ENCODE results near the gene ERICH3. TPM values are rescaled to one million over a fixed set of nuclear protein-coding genes. Genes with fewer than 3 reads are reported as not detected.
A peak's percentile ranks its signal among the peaks of the same experiment; 100 is the strongest.

ERICH3 gene
- total RNA-seq, 1 donor, result not detected

DNA sequence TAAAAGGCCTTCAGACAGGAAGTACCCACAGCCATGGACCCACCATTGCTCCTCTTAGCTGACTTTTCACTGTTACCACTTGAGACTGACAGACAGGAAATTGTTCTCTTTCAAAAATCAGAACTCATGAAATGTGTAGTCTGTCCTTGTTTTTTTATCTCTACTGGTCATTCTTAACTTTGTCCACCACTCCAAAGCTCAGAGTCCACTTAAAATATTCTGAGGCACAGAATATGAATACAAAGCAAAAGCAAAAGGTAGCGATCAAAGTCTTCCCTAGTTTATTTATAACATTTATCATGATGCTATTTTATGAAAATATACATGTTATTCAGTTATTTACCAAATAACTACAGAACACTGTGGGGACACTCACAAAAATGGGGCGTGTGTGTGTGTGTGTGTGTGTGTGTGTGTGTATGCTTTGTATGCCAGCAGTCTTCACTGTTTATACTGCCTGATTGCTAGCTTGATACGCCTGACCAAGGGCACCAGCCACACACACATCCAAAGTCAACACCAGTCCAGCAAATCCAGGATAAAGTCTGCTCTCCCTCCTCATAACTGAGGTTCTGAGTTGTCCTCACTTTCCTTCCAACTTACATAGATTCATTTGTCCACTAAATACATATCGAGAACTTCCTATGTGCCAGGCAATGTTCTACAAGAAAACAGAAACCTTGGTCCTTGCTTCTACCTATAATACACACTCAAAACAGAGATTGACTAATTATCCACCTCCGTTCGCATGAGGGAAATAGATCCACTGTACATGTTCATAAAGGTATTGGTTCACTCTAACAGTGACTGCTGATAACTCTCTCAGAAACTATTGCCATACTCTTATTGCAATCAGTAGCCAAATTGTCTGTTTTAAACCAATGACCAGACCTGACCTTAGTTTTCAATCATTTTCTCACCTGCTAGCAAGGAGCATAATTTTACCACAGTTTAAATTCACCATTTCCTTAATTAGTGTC lies 79.4 kb downstream of the ERICH3 start:
- TF ChIP-seq, protein P1, sequence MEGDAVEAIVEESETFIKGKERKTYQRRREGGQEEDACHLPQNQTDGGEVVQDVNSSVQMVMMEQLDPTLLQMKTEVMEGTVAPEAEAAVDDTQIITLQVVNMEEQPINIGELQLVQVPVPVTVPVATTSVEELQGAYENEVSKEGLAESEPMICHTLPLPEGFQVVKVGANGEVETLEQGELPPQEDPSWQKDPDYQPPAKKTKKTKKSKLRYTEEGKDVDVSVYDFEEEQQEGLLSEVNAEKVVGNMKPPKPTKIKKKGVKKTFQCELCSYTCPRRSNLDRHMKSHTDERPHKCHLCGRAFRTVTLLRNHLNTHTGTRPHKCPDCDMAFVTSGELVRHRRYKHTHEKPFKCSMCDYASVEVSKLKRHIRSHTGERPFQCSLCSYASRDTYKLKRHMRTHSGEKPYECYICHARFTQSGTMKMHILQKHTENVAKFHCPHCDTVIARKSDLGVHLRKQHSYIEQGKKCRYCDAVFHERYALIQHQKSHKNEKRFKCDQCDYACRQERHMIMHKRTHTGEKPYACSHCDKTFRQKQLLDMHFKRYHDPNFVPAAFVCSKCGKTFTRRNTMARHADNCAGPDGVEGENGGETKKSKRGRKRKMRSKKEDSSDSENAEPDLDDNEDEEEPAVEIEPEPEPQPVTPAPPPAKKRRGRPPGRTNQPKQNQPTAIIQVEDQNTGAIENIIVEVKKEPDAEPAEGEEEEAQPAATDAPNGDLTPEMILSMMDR (IDR thresholded peaks at IDR 0.05; ENCODE audit: insufficient read depth, low read depth, low read length), result no peak
- H3K4me3 ChIP-seq (ENCODE audit: low read depth, low read length), result no peak overlapping the region
- DNase-seq (ENCODE audit: low read depth), result no peak

DNA sequence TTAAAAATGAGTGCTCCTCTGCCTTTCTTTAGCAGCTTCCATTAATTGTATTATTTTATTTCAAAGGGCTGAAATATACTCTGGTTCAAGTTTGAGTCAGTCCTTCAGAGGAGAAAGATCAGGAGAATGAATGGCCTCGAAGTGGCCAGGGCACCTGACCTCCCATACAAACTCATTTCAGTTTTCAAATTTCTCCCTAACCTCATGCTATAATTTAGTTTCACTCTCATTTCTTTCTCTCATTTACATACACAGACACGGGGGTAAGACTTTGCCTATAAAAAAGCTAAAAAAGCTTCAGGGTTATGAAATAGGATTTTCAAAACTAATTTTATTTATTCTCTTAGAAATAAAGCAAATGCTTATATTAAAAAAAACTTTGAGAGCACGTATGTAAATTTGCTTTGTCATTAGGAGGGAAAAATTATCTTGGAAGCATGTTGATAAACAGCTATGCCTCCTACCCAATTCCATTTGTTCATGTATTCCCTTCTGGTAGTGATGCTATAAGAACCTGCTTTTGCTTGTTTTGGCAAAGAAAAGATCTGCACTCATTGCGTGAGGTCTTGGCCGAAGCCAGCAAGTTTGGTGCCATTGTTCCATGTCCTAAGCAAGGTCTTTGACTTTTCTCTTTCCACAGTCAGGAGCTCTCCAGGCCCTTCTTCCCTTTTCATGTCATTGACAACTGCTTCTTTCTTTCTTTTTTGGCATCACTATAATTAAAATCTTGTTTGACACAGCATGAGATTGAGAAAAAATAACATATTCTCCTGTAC lies 80.8 kb downstream of the ERICH3 start:
- no peak overlapping the region for H3K4me3 ChIP-seq (ENCODE audit: low read depth, low read length)
- no peak for DNase-seq (ENCODE audit: low read depth)
- TF ChIP-seq, protein P1 (IDR thresholded peaks at IDR 0.05; ENCODE audit: insufficient read depth, low read depth, low read length), result no peak

DNA sequence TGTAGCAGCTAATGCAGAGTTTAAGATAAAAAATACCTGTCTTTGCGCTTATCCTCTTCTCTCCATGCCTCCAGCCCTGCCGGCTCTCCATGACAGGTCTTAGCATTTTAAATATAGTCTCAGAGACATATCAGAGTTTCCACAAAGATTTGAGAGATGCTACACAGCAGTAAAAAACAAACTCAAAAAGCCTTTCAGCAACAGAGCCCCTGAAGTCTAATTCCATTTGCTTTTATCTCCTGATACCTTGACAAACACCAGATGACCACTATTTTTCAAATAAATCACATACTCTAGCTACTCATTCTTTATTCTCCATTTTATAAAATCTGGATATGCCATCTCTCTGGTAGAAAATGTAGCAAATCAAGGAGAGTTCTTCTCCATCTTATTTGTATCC lies 81.6 kb downstream of the ERICH3 start:
- DNase-seq (ENCODE audit: low read depth), result no peak
- no peak overlapping the region for H3K4me3 ChIP-seq (ENCODE audit: low read depth, low read length)
- TF ChIP-seq, protein P1 (IDR thresholded peaks at IDR 0.05; ENCODE audit: insufficient read depth, low read depth, low read length), result no peak

DNA sequence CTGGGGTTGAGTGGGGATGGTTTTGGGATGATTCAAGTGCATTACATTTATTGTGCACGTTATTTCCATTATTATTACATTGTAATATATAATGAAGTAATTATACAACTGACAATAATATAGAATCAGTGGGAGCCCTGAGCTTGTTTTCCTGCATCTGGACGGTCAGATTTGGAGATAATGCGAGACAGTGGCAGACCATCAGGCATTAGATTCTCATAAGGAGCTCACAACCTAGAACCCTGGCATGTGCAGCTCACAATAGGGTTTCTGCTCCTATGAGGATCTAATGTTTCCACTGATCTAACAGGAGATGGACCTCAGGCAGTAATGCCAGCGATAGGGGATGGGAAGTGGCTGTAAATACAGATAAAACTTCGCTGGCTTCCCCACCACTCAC lies 83.3 kb downstream of the ERICH3 start:
- TF ChIP-seq, protein P1 (IDR thresholded peaks at IDR 0.05; ENCODE audit: insufficient read depth, low read depth, low read length), result no peak
- no peak for DNase-seq (ENCODE audit: low read depth)
- H3K4me3 ChIP-seq (ENCODE audit: low read depth, low read length), result no peak overlapping the region

DNA sequence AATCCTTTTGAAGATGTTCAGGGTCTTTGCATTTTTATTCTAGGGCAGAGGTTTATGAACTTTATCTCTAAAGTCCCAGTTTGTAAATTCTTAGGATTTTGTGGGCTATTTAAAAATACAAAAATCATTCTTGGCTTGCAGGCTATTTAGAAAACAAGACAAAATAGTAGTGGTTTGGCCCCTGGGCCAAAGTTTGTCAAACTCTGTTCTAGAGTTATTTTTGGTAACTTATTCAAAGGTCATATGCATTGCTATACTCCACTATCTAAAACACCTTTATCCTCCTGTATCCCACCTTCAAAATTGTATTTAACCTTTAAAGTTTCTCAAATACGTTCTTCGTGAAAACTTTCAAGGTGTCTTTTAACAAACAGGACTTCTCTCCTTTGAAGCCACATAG lies 85.7 kb downstream of the ERICH3 start:
- TF ChIP-seq, protein P1 (IDR thresholded peaks at IDR 0.05; ENCODE audit: insufficient read depth, low read depth, low read length), result no peak
- no peak overlapping the region for H3K4me3 ChIP-seq (ENCODE audit: low read depth, low read length)
- no peak for DNase-seq (ENCODE audit: low read depth)

DNA sequence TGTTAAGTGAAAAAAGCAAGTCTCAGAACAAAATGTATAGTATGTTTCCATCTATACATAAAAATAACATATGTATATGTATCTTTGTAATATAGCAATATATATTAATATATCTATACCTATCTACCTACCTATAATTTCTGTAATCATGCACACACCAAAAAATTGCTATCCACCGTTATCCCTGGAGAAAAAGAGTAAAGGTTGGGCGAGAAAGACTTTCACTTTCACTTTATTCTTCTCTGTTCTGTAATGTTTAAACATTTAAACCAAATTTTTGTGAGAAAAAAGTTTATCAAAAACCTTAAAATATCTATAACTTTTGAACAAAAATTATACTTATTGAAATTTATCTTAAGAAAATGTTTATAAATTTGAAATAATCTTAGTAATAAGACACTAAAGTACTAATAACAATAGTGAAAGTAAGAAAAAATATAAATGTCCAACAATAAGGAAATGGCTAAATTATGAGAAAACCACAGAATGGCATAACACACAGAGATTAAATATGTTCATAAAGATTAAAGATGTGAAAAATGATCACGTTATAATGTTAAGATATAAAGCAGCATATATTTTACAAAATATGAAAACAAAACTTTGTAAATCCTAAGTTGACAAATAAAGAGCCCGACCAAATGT lies 87.2 kb downstream of the ERICH3 start:
- no peak for DNase-seq (ENCODE audit: low read depth)
- TF ChIP-seq, protein P1 (IDR thresholded peaks at IDR 0.05; ENCODE audit: insufficient read depth, low read depth, low read length), result no peak
- H3K4me3 ChIP-seq (ENCODE audit: low read depth, low read length), result peak overlapping the region; percentile 26
